Measurements from ENCODE around the gene RALGDS.

RALGDS gene

DNA sequence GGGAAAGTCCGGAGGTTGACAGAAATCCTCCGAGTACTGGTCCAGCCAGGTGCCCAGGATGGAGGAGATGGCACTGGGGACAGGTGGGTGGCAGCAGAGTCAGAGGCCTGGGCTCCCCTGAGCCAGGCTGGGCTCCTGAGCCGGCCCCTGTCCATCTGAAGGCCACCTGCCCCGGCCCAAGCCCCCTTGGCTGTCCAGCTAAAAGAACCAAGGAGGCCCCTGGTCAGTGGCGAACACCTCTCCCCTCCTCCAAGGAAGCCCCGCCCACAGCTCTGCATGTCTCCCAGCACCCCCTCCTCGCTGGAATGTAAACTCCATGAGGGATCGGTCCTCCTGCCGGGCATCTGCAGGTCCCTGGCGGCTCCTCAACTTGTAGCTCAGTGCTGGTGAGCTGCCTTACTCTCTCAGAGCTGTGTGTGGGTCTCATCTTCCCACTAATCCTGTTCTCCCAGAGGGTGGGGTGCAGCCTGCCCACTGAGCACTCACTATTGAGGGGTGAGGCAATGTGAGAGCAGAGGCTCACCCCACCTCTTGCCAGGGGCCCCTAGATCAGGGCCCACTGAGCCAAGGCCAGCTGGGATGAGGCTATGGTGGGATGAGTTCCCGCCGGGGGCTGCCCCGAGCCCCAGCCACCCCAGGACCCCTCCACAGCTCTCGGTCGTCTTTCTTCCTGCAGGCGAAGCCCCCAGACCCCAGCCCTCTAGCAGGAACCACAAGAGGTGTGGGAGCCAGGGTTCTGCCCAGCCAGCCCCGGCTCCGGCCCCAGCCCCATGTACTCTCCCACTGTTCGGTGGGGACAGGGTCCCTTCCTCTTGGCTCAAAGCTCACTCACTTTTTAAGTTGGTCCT lies 12.0 kb downstream of the RALGDS start:
- no peak for DNase-seq (ENCODE audit: low read depth)
- TF ChIP-seq, protein P1, sequence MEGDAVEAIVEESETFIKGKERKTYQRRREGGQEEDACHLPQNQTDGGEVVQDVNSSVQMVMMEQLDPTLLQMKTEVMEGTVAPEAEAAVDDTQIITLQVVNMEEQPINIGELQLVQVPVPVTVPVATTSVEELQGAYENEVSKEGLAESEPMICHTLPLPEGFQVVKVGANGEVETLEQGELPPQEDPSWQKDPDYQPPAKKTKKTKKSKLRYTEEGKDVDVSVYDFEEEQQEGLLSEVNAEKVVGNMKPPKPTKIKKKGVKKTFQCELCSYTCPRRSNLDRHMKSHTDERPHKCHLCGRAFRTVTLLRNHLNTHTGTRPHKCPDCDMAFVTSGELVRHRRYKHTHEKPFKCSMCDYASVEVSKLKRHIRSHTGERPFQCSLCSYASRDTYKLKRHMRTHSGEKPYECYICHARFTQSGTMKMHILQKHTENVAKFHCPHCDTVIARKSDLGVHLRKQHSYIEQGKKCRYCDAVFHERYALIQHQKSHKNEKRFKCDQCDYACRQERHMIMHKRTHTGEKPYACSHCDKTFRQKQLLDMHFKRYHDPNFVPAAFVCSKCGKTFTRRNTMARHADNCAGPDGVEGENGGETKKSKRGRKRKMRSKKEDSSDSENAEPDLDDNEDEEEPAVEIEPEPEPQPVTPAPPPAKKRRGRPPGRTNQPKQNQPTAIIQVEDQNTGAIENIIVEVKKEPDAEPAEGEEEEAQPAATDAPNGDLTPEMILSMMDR (conservative IDR thresholded peaks at IDR 0.05; ENCODE audit: low read length) = no peak
- H3K4me3 ChIP-seq (ENCODE audit: low read length) = no peak overlapping the region

DNA sequence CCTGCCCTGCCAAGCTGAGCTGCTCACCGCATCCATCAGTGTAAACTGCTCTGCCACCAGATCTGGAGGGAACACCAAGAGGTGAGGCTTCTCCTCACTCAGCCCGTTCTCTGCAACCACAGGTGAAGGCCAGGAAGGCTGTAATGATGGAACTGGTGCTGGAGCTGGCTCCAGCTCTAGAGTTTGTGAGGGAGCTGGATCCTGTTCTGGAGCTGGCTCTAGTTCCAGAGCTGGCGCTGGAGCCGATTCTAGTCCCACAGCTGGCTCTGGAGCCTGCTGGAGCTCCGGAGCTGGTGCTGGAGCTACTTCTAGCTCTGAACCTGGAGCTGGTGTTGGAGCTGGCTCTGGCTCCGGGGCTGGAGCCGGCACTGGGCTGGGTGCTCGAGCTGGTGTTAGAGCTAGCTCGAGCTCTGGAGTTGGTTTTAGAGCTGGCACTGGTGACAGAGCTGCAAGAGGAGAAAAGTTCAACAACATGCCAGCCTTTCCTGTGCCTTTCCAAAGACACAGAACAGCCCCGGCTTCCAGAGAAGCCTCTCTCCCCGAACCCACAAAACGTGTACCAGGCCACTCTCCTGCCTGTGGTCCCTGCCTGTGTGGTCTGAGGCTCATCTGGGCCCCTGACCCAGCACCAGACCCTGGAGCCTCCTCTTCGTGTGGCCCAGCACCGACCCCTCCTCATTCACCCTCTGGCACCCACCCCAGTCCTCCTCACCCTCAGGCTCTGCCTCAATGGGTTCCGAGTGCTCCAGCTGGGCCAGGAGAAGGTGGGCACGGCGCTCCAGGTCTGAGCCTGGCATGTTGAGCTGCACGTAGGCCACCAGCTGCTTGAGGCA lies 12.9 kb downstream of the RALGDS start:
- no peak for DNase-seq (ENCODE audit: low read depth)
- TF ChIP-seq, protein P1 (conservative IDR thresholded peaks at IDR 0.05; ENCODE audit: low read length) = no peak
- no peak overlapping the region for H3K4me3 ChIP-seq (ENCODE audit: low read length)

DNA sequence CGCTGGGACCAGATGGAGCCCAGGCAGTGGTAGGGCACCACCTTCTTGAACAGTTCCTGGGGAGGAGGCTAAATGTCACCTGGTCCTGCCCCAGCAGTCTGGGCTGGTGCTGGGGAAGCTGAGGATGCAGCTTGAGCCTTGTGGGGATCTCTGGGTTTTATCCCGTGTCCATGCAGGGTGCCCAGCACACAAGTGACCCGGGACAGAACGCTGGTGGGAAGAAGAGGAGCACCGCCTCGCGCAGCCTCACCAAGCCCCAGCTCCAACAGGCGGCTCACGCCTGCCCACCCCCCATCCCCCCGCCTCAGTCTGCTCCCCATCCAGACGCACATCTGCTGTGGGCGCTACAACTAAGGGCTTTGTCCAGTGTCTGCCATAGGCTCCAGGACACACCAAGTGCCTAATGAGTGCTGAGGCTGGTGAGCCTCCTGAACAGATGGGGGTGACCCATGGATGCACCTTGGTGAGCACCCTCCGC lies 13.8 kb downstream of the RALGDS start:
- TF ChIP-seq, protein P1 (conservative IDR thresholded peaks at IDR 0.05; ENCODE audit: low read length) = no peak
- no peak overlapping the region for H3K4me3 ChIP-seq (ENCODE audit: low read length)
- no peak for DNase-seq (ENCODE audit: low read depth)

DNA sequence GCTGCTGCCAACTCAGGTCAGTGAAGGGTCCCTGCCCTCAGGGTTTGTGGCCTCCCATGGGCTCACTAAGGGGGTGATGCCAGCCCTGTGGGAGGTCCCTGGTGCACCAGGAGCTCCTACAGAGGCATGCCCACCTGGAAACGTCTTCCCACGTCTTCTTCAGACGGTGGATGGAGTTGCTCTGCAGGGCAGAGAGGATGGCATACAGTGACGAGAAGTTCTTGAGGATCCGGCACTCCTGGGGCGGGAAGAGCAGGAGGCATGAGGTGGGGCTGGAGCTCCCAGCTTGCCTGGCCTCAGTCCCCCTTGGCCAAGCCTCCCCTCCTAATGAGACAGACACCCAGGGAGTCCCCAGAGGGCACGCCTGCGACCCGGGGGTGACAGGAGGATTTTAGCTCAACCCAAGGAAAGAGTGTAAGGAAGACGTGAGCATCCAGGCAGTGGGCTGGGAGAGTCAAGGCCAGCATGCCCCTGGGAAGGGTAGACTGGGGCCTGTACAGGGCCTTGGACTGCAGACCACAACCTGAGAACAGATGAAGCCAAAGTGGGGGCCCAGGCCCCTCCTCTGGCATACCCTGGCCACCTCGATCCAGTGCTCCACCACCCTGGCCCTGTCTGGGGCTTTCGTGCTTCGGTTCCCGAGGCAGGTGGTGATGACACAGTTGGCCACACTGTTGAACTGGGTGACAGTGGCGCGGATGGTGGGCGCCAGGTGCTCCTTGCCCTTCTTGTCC lies 14.4 kb downstream of the RALGDS start:
- no peak overlapping the region for H3K4me3 ChIP-seq (ENCODE audit: low read length)
- TF ChIP-seq, protein P1 (conservative IDR thresholded peaks at IDR 0.05; ENCODE audit: low read length) = no peak
- no peak for DNase-seq (ENCODE audit: low read depth)

DNA sequence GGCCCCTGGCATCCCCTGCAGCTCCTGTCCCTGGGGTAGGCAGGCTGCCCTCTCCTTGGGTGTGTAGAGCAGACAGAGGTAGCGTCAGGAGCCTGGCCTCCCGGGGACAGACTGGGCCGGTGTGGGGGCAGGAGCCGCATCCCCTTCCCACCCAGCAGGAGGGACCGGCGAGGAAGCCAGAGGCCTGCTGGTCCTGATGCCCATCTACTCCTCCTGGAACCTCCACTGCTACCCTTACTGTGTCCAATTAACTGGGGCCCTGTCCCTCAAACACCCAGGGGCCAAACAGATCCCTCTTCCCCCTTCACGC lies 15.6 kb downstream of the RALGDS start:
- DNase-seq (ENCODE audit: low read depth) = no peak
- H3K4me3 ChIP-seq (ENCODE audit: low read length) = no peak overlapping the region
- TF ChIP-seq, protein P1 (conservative IDR thresholded peaks at IDR 0.05; ENCODE audit: low read length) = no peak

DNA sequence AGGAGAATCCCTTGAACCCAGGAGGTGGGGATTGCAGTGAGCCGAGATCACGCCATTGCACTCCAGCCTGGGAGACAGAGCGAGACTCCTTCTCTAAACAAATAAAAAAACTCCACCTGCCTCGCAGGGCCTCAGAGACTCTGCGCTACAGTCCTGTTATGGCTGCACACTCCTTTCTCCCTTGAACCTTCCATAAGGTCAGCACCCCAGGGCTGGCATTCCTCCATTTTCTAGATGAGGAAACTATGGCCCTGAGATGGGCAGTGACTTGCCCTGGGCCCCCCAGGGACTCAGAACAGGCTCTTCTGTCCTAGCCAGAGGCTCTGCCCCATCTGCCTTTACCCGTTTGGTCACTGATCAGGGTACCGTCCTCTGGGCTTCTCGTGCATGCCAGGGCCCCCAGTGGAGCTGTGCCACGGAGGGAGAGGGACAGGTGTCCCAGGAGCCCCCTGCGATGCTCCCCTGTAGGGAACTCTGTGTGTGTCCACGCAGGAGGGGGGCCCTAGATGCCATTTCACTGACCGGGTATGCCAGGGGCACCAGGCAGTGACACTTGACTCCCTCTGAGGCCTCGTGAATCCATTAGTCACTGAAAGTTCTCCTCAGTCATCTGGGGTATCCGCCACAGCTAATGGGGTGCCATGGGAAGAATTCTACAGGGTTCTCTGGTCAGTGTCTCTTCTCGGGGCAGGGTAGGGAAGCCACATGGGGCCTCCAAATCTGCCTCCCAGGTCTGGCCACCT lies 16.2 kb downstream of the RALGDS start:
- no peak overlapping the region for H3K4me3 ChIP-seq (ENCODE audit: low read length)
- TF ChIP-seq, protein P1 (conservative IDR thresholded peaks at IDR 0.05; ENCODE audit: low read length) = no peak
- no peak for DNase-seq (ENCODE audit: low read depth)

Measured in AG10803 (cell line).